Peyer's patch (tissue), 4 donors: Measurements from ENCODE around the gene TNFAIP3. TPM values are rescaled to one million over a fixed set of nuclear protein-coding genes. Genes with fewer than 3 reads are reported as not detected.
"Not testable (repeated sequence)": the region's sequence is repeated elsewhere in the genome, so short reads cannot be mapped to it uniquely, and the experiment has no call there.

ENCODE experiments used
- DNase-seq, 3 donors: peaks; one replicate each; pipeline ENCODE4 v3.0.0-alpha.2; 2017 to 2019
- H3K27ac ChIP-seq, 4 donors: fragments of 200-600 bp; sonication (generic); one replicate each; pipeline ENCODE4 v1.5.1; 2016 to 2019
- H3K27me3 ChIP-seq, 2 donors: fragments of 200-600 bp; sonication (generic); one replicate each; pipeline ENCODE4 v1.5.1; 2019
- H3K36me3 ChIP-seq, 3 donors: fragments of 200-600 bp; sonication (generic); one replicate each; pipeline ENCODE4 v1.5.1; 2016 to 2019
- H3K4me1 ChIP-seq, 4 donors: fragments of 200-600 bp; sonication (generic); one replicate each; pipeline ENCODE4 v1.5.1; 2016 to 2019
- H3K4me3 ChIP-seq, 4 donors: fragments of 200-600 bp; sonication (generic); 1 replicate in 3 of 4; 2 replicates in 1 of 4; pipeline ENCODE4 v1.5.1; 2016 to 2019; ENCODE audit warnings: mild to moderate bottlenecking in 1 of 4
- H3K9me3 ChIP-seq, 4 donors: fragments of 200-600 bp; sonication (generic); one replicate each; pipeline ENCODE4 v1.5.1; 2016 to 2019; ENCODE audit warnings: mild to moderate bottlenecking in 1 of 4
- POLR2A ChIP-seq, 2 donors: fragments of 450-650 bp; IDR thresholded peaks; one replicate each; pipeline ENCODE4 v1.5.1; 2017; ENCODE audit warnings: antibody characterized with exemption in 2 of 2, mild to moderate bottlenecking in 2 of 2, moderate library complexity in 2 of 2
- total RNA-seq, 4 donors: library from RNA; depleted of rRNA; stranded (reverse); fragments of >200 nt; gene quantifications; one replicate each; pipeline ENCODE4 v1.1.0, GENCODE V29; 2016
- TF ChIP-seq, protein P1 (sequence below), 6 experiments: fragments of 450-650 bp in 4 of 6; fragments of 200-600 bp in 2 of 6; sonication (generic) in 1 of 6; IDR thresholded peaks; one replicate each; pipeline ENCODE4 v1.5.1; 2017 to 2019; ENCODE audit warnings: antibody characterized with exemption in 6 of 6, mild to moderate bottlenecking in 3 of 6, moderate library complexity in 1 of 6

TNFAIP3 gene
- total RNA-seq, 4 donors from 2014 or later = 19.3 to 66.8 (median 30.6) TPM

DNA sequence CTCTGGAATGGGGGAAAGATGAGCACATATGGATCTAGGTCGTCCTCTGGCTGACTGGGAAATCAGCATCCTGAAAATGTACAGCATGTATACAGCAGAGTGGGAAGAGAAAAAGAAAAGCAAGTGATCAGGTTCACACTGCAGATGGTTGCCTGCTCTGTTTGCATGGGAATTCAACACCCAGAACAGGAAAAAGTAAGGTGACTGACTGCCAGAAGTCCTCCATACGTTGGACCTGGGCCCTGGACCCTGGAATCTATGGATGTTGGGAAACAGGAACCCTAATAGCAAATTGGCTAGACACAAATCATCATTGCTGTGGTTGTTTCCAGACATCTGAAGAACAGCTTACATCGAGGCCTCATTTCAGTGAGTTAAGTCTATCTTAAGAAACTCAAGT lies 30.3 kb upstream of the TNFAIP3 start:
- no peak for DNase-seq
- TF ChIP-seq POLR2A (IDR thresholded peaks at IDR 0.05) = no peak
- TF ChIP-seq, protein P1, sequence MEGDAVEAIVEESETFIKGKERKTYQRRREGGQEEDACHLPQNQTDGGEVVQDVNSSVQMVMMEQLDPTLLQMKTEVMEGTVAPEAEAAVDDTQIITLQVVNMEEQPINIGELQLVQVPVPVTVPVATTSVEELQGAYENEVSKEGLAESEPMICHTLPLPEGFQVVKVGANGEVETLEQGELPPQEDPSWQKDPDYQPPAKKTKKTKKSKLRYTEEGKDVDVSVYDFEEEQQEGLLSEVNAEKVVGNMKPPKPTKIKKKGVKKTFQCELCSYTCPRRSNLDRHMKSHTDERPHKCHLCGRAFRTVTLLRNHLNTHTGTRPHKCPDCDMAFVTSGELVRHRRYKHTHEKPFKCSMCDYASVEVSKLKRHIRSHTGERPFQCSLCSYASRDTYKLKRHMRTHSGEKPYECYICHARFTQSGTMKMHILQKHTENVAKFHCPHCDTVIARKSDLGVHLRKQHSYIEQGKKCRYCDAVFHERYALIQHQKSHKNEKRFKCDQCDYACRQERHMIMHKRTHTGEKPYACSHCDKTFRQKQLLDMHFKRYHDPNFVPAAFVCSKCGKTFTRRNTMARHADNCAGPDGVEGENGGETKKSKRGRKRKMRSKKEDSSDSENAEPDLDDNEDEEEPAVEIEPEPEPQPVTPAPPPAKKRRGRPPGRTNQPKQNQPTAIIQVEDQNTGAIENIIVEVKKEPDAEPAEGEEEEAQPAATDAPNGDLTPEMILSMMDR (IDR thresholded peaks at IDR 0.05) = no peak
- no peaks in the 10 kb centered on the region for H3K4me1 ChIP-seq
- no peak overlapping the region for H3K27ac ChIP-seq
- no peak overlapping the region for H3K4me3 ChIP-seq
- H3K36me3 ChIP-seq = peaks cover 0 to 3% (median 0%) of the 10 kb centered on the region in 3 donors
- no peaks in the 10 kb centered on the region for H3K9me3 ChIP-seq
- no peaks in the 10 kb centered on the region for H3K27me3 ChIP-seq

- DNase-seq, H3K27me3 ChIP-seq, H3K4me3 ChIP-seq, H3K36me3 ChIP-seq, H3K9me3 ChIP-seq, H3K4me1 ChIP-seq, H3K27ac ChIP-seq: not testable (repeated sequence)
Measured at GRCh38 chr6:137838090-137838489, 29.0 kb upstream of the TNFAIP3 start.

- H3K4me1 ChIP-seq, H3K27me3 ChIP-seq, H3K27ac ChIP-seq, DNase-seq, H3K4me3 ChIP-seq, H3K9me3 ChIP-seq, H3K36me3 ChIP-seq: not testable (repeated sequence)
Measured at GRCh38 chr6:137838597-137838996, 28.5 kb upstream of the TNFAIP3 start.

DNA sequence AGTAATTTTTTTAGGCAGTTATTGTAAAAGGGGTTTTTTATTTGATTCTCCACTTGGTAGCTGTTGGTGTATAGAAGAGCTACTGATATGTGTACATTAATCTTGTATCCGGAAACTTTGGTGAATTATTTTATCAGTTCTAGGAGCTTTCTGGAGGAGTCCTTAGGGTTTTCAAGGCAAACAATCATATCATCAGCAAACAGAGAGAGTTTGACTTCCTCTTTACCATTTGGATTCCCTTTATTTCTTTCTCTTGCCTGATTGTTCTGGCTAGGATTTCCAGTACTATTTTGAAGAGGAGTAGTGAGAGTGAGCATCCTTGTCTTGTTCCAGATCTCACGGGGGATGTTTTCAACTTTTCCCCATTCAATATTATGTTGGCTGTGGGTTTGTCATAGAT lies 28.0 kb upstream of the TNFAIP3 start:
- no peak for TF ChIP-seq POLR2A (IDR thresholded peaks at IDR 0.05)
- TF ChIP-seq, protein P1 (IDR thresholded peaks at IDR 0.05) = no peak
- no peak overlapping the region for H3K27ac ChIP-seq
- DNase-seq = no peak

DNA sequence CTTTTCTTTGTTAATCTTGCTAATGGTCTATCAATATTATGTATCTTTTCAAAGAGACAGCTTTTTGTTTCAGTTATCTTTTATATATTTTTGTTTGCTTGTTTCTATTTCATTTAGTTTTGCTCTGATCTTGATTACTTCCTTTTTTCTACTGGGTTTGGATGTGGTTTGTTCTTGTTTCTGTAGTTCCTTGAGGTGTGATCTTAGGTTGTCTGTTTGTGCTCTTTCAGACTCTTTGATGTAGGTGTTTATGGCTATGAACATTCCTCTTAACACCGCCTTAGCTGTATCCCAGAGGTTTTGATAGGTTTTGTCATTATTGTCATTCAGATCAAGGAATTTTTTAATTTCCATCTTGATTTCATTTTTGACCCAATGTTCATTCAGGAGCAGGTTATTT lies 26.8 kb upstream of the TNFAIP3 start:
- TF ChIP-seq POLR2A (IDR thresholded peaks at IDR 0.05) = no peak
- TF ChIP-seq, protein P1 (IDR thresholded peaks at IDR 0.05) = no peak
- Histone ChIP-seq H3K27me3 (no peaks in the 10 kb centered on the region), H3K4me3 (no peak overlapping the region), H3K4me1 (no peaks in the 10 kb centered on the region), H3K36me3 (no peaks in the 10 kb centered on the region), H3K27ac (no peak overlapping the region), H3K9me3 (no peaks in the 10 kb centered on the region)
- no peak for DNase-seq

More for the DNA sequence above, 28.0 kb upstream of the TNFAIP3 start:
- H3K4me1 ChIP-seq = no peaks in the 10 kb centered on the region
- H3K36me3 ChIP-seq = no peaks in the 10 kb centered on the region
- no peaks in the 10 kb centered on the region for H3K27me3 ChIP-seq
- no peaks in the 10 kb centered on the region for H3K9me3 ChIP-seq
- H3K4me3 ChIP-seq = no peak overlapping the region

- H3K27me3 ChIP-seq = no peaks in the 10 kb centered on the region
- no peaks in the 10 kb centered on the region for H3K36me3 ChIP-seq
- no peak overlapping the region for H3K4me3 ChIP-seq
- TF ChIP-seq, protein P1 (IDR thresholded peaks at IDR 0.05) = no peak
- no peak for TF ChIP-seq POLR2A (IDR thresholded peaks at IDR 0.05)
- DNase-seq = no peak
- H3K27ac ChIP-seq = no peak overlapping the region
- H3K4me1 ChIP-seq = no peaks in the 10 kb centered on the region
- H3K9me3 ChIP-seq = no peaks in the 10 kb centered on the region
Measured at GRCh38 chr6:137843211-137843610, 23.8 kb upstream of the TNFAIP3 start.

- not testable (repeated sequence) for H3K9me3 ChIP-seq, H3K4me3 ChIP-seq, H3K27me3 ChIP-seq, H3K27ac ChIP-seq, DNase-seq, H3K4me1 ChIP-seq, H3K36me3 ChIP-seq
Measured at GRCh38 chr6:137844327-137844726, 22.7 kb upstream of the TNFAIP3 start.

DNA sequence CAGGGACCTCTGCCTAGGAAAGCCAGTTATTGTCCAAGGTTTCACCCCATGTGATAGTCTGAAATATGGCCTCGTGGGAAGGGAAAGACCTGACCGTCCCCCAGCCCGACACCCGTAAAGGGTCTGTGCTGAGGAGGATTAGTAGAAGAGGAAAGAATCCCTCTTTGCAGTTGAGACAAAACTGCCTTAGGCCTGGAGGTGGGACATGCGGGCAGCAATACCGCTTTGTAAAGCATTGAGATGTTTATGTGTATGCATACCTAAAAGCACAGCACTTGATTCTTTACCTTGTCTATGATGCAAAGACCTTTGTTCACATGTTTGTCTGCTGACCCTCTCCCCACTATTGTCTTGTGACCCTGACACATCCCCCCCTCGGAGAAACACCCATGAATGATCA lies 22.3 kb upstream of the TNFAIP3 start:
- H3K4me1 ChIP-seq, H3K36me3 ChIP-seq, H3K27ac ChIP-seq, DNase-seq, H3K4me3 ChIP-seq, H3K27me3 ChIP-seq, H3K9me3 ChIP-seq: not testable (repeated sequence)
